ENCODE results near the gene NECAP2. TPM values are rescaled to one million over a fixed set of nuclear protein-coding genes. Genes with fewer than 3 reads are reported as not detected.
"Not testable (repeated sequence)": the region's sequence is repeated elsewhere in the genome, so short reads cannot be mapped to it uniquely, and the experiment has no call there.

Gene NECAP2
- total RNA-seq, 1 donor from 2014 or later, result 75.2 TPM

- no peak for DNase-seq (ENCODE audit: low spot score)
- Mint-ChIP-seq H3K4me3 (ENCODE audit: low read depth) (no peak overlapping the region), H3K4me1 (ENCODE audit: low read depth) (peaks cover 18% of the 10 kb centered on the region), H3K36me3 (ENCODE audit: low read depth) (peaks cover 71% of the 10 kb centered on the region), H3K27ac (peak overlapping the region; percentile 42), H3K27me3 (ENCODE audit: low read depth) (no peaks in the 10 kb centered on the region), H3K9me3 (no peaks in the 10 kb centered on the region)
- intact Hi-C loops (cut with micrococcal nuclease), result no loop called here
These were observed 10.4 kb downstream of the NECAP2 start for GRCh38 chr1:16450863-16451481.

GRCh38 chr1:16451841-16452528 lies 11.5 kb downstream of the NECAP2 start:
- peaks cover 78% of the 10 kb centered on the region for H3K36me3 Mint-ChIP-seq (ENCODE audit: low read depth)
- peaks cover 18% of the 10 kb centered on the region for H3K4me1 Mint-ChIP-seq (ENCODE audit: low read depth)
- intact Hi-C loops (cut with micrococcal nuclease), result no loop called here
- no peaks in the 10 kb centered on the region for H3K9me3 Mint-ChIP-seq
- DNase-seq (ENCODE audit: low spot score), result no peak
- H3K27me3 Mint-ChIP-seq (ENCODE audit: low read depth), result no peaks in the 10 kb centered on the region
- peak overlapping the region; percentile 19 for H3K27ac Mint-ChIP-seq
- H3K4me3 Mint-ChIP-seq (ENCODE audit: low read depth), result no peak overlapping the region

- not testable (repeated sequence) for H3K4me1 Mint-ChIP-seq (ENCODE audit: low read depth)
These were observed 14.4 kb downstream of the NECAP2 start for GRCh38 chr1:16454909-16455308.

GRCh38 chr1:16456151-16456550 lies 15.6 kb downstream of the NECAP2 start:
- H3K4me3 Mint-ChIP-seq (ENCODE audit: low read depth); DNase-seq (ENCODE audit: low spot score); H3K9me3 Mint-ChIP-seq; intact Hi-C loops (cut with micrococcal nuclease); H3K4me1 Mint-ChIP-seq (ENCODE audit: low read depth); H3K27me3 Mint-ChIP-seq (ENCODE audit: low read depth): not testable (repeated sequence)
- H3K36me3 Mint-ChIP-seq (ENCODE audit: low read depth), result peaks cover 67% of the 10 kb centered on the region
- H3K27ac Mint-ChIP-seq, result peak overlapping the region; percentile 38

More at GRCh38 chr1:16454909-16455308, 14.4 kb downstream of the NECAP2 start:
- DNase-seq (ENCODE audit: low spot score); H3K4me3 Mint-ChIP-seq (ENCODE audit: low read depth); intact Hi-C loops (cut with micrococcal nuclease); H3K9me3 Mint-ChIP-seq; H3K27me3 Mint-ChIP-seq (ENCODE audit: low read depth); H3K27ac Mint-ChIP-seq: not testable (repeated sequence)
- H3K36me3 Mint-ChIP-seq (ENCODE audit: low read depth), result peaks cover 70% of the 10 kb centered on the region

- Mint-ChIP-seq H3K4me3 (ENCODE audit: low read depth) (no peak overlapping the region), H3K36me3 (ENCODE audit: low read depth) (peaks cover 72% of the 10 kb centered on the region), H3K9me3 (no peaks in the 10 kb centered on the region), H3K4me1 (ENCODE audit: low read depth) (no peaks in the 10 kb centered on the region), H3K27ac (no peak overlapping the region), H3K27me3 (ENCODE audit: low read depth) (no peaks in the 10 kb centered on the region)
- DNase-seq (ENCODE audit: low spot score), result no peak
- intact Hi-C loops (cut with micrococcal nuclease), result no loop called here
These were observed 18.3 kb downstream of the NECAP2 start for GRCh38 chr1:16458831-16459230.

GRCh38 chr1:16459352-16459925 lies 18.9 kb downstream of the NECAP2 start:
- H3K36me3 Mint-ChIP-seq (ENCODE audit: low read depth), result peaks cover 72% of the 10 kb centered on the region
- no peaks in the 10 kb centered on the region for H3K9me3 Mint-ChIP-seq
- no peak overlapping the region for H3K27ac Mint-ChIP-seq
- intact Hi-C loops (cut with micrococcal nuclease), result no loop called here
- no peaks in the 10 kb centered on the region for H3K4me1 Mint-ChIP-seq (ENCODE audit: low read depth)
- no peaks in the 10 kb centered on the region for H3K27me3 Mint-ChIP-seq (ENCODE audit: low read depth)
- no peak for DNase-seq (ENCODE audit: low spot score)
- H3K4me3 Mint-ChIP-seq (ENCODE audit: low read depth), result no peak overlapping the region

- no peak overlapping the region for H3K27ac Mint-ChIP-seq
- no peaks in the 10 kb centered on the region for H3K27me3 Mint-ChIP-seq (ENCODE audit: low read depth)
- DNase-seq (ENCODE audit: low spot score), result no peak
- intact Hi-C loops (cut with micrococcal nuclease), result no loop called here
- no peaks in the 10 kb centered on the region for H3K4me1 Mint-ChIP-seq (ENCODE audit: low read depth)
- H3K4me3 Mint-ChIP-seq (ENCODE audit: low read depth), result no peak overlapping the region
- H3K9me3 Mint-ChIP-seq, result no peaks in the 10 kb centered on the region
- peaks cover 68% of the 10 kb centered on the region for H3K36me3 Mint-ChIP-seq (ENCODE audit: low read depth)
These were observed 21.2 kb downstream of the NECAP2 start for GRCh38 chr1:16461681-16462080.

- Mint-ChIP-seq H3K36me3 (ENCODE audit: low read depth) (peaks cover 72% of the 10 kb centered on the region), H3K27me3 (ENCODE audit: low read depth) (no peaks in the 10 kb centered on the region), H3K27ac (no peak overlapping the region), H3K4me3 (ENCODE audit: low read depth) (no peak overlapping the region), H3K9me3 (no peaks in the 10 kb centered on the region), H3K4me1 (ENCODE audit: low read depth) (no peaks in the 10 kb centered on the region)
- intact Hi-C loops (cut with micrococcal nuclease), result no loop called here
- no peak for DNase-seq (ENCODE audit: low spot score)
These were observed 22.3 kb downstream of the NECAP2 start for GRCh38 chr1:16462773-16463330.

- Mint-ChIP-seq H3K36me3 (ENCODE audit: low read depth) (peaks cover 54% of the 10 kb centered on the region), H3K27me3 (ENCODE audit: low read depth) (no peaks in the 10 kb centered on the region)
These were observed 24.5 kb downstream of the NECAP2 start for GRCh38 chr1:16464917-16465625.

GRCh38 chr1:16468558-16468957 lies 28.0 kb downstream of the NECAP2 start:
- Mint-ChIP-seq H3K9me3 (no peaks in the 10 kb centered on the region), H3K4me1 (ENCODE audit: low read depth) (no peaks in the 10 kb centered on the region), H3K4me3 (ENCODE audit: low read depth) (no peak overlapping the region), H3K36me3 (ENCODE audit: low read depth) (peaks cover 44% of the 10 kb centered on the region), H3K27me3 (ENCODE audit: low read depth) (no peaks in the 10 kb centered on the region), H3K27ac (no peak overlapping the region)
- intact Hi-C loops (cut with micrococcal nuclease), result no loop called here
- DNase-seq (ENCODE audit: low spot score), result no peak

More at GRCh38 chr1:16464917-16465625, 24.5 kb downstream of the NECAP2 start:
- DNase-seq (ENCODE audit: low spot score), result no peak
- intact Hi-C loops (cut with micrococcal nuclease), result no loop called here
- Mint-ChIP-seq H3K4me1 (ENCODE audit: low read depth) (no peaks in the 10 kb centered on the region), H3K9me3 (no peaks in the 10 kb centered on the region), H3K4me3 (ENCODE audit: low read depth) (no peak overlapping the region), H3K27ac (no peak overlapping the region)

GRCh38 chr1:16474166-16474800 lies 33.8 kb downstream of the NECAP2 start:
- no peak for DNase-seq (ENCODE audit: low spot score)
- Mint-ChIP-seq H3K27me3 (ENCODE audit: low read depth) (no peaks in the 10 kb centered on the region), H3K4me3 (ENCODE audit: low read depth) (no peak overlapping the region), H3K27ac (no peak overlapping the region), H3K36me3 (ENCODE audit: low read depth) (peaks cover 31% of the 10 kb centered on the region), H3K9me3 (no peaks in the 10 kb centered on the region), H3K4me1 (ENCODE audit: low read depth) (no peaks in the 10 kb centered on the region)
- intact Hi-C loops (cut with micrococcal nuclease), result no loop called here

- H3K9me3 Mint-ChIP-seq; H3K27me3 Mint-ChIP-seq (ENCODE audit: low read depth); DNase-seq (ENCODE audit: low spot score); H3K4me3 Mint-ChIP-seq (ENCODE audit: low read depth); H3K27ac Mint-ChIP-seq; H3K4me1 Mint-ChIP-seq (ENCODE audit: low read depth); intact Hi-C loops (cut with micrococcal nuclease): not testable (repeated sequence)
- H3K36me3 Mint-ChIP-seq (ENCODE audit: low read depth), result peaks cover 31% of the 10 kb centered on the region
These were observed 34.4 kb downstream of the NECAP2 start for GRCh38 chr1:16474891-16475290.
